Breast epithelium (tissue), 3 donors: ENCODE data around the gene C16orf74.

ENCODE experiments used
- POLR2A ChIP-seq: fragments of 450-650 bp; IDR thresholded peaks from one replicate; pipeline ENCODE4 v1.6.1; 2016; ENCODE audit warnings: antibody characterized with exemption, mild to moderate bottlenecking, moderate library complexity
- POLR2AphosphoS5 ChIP-seq, 3 donors: sonication (generic); formaldehyde crosslinking; IDR thresholded peaks; one replicate each; pipeline ENCODE4 v1.6.1; 2017; ENCODE audit warnings: antibody characterized with exemption in 3 of 3
- TF ChIP-seq, protein P1 (sequence below), 3 donors: fragments of 450-650 bp; IDR thresholded peaks; one replicate each; pipeline ENCODE4 v1.5.1; 2016 to 2017; ENCODE audit warnings: antibody characterized with exemption in 3 of 3, mild to moderate bottlenecking in 3 of 3, moderate library complexity in 3 of 3

DNA sequence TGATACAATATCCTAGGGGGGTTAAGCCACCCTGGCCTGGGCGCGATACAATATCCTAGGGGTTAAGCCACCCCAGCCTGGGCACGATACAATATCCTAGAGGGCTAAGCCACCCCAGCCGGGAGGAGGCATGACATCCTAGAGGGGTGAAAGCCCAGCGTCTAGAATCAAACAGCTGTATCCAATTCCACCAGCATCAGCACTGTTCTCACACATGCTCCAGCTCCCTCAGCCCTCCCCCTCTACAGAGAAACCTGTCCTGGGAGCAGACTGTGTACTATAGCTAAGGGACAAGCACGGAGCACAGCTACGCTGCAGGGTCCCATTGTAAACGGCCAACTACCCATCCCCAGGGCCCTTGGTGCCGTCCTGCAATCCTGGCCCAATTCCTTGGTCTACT lies 68.4 kb downstream of the C16orf74 start:
- no peak for TF ChIP-seq POLR2A
- TF ChIP-seq, protein P1, sequence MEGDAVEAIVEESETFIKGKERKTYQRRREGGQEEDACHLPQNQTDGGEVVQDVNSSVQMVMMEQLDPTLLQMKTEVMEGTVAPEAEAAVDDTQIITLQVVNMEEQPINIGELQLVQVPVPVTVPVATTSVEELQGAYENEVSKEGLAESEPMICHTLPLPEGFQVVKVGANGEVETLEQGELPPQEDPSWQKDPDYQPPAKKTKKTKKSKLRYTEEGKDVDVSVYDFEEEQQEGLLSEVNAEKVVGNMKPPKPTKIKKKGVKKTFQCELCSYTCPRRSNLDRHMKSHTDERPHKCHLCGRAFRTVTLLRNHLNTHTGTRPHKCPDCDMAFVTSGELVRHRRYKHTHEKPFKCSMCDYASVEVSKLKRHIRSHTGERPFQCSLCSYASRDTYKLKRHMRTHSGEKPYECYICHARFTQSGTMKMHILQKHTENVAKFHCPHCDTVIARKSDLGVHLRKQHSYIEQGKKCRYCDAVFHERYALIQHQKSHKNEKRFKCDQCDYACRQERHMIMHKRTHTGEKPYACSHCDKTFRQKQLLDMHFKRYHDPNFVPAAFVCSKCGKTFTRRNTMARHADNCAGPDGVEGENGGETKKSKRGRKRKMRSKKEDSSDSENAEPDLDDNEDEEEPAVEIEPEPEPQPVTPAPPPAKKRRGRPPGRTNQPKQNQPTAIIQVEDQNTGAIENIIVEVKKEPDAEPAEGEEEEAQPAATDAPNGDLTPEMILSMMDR (IDR thresholded peaks at IDR 0.05) = no peak
- no peak for TF ChIP-seq POLR2AphosphoS5 (IDR thresholded peaks at IDR 0.05)
